Measurements from ENCODE around the gene NR2E1. TPM values are rescaled to one million over a fixed set of nuclear protein-coding genes. Genes with fewer than 3 reads are reported as not detected.

Gene NR2E1
- total and polyA plus RNA-seq, 2 of the 4 experiments (the other 2 are of a cell fraction): not detected

GRCh38 chr6:108164543-108164814 lies 1.3 kb upstream of the NR2E1 start:
- H3K4me1 ChIP-seq (ENCODE audit: control insufficient read depth, insufficient read depth, low read length): no peaks in the 10 kb centered on the region; the same call in 1 of the 2 replicates
- in situ Hi-C loops (cut with MboI; ENCODE audit: low sequenced_read_pairs): no loop called here
- H3K18ac ChIP-seq (ENCODE audit: low read depth, low read length): no peak overlapping the region
- H3K14ac ChIP-seq (replicated peaks; ENCODE audit: low read depth, low read length): no peak overlapping the region
- no peak overlapping the region for H4K8ac ChIP-seq (ENCODE audit: low read depth in 2 of 2, low read length in 2 of 2)
- ChIA-PET CTCF (no interaction called here), POLR2A (ENCODE audit: unreplicated experiment) (interaction anchor here (0.5 kb wide), 1 partner anchor 924 kb away, joined by 3 read pairs; no protein-coding TSS in a partner anchor)
- intact Hi-C loops (cut with micrococcal nuclease): no loop called here
- no peaks in the 10 kb centered on the region for H3K36me3 ChIP-seq (ENCODE audit: control insufficient read depth, insufficient read depth, low read length)
- H4K91ac ChIP-seq (ENCODE audit: insufficient read depth, low read depth, low read length): no peak overlapping the region
- H2BK15ac ChIP-seq (ENCODE audit: low read depth, low read length): no peak overlapping the region
- peaks cover 7% of the 10 kb centered on the region for H3K9me3 ChIP-seq (ENCODE audit: control insufficient read depth, insufficient read depth, low read length)
- no peak overlapping the region for H3K27ac ChIP-seq (ENCODE audit: insufficient read depth, low read length)
- no peak overlapping the region for H2AK5ac ChIP-seq (ENCODE audit: low read depth, low read length)
- H3K4ac ChIP-seq (ENCODE audit: low read depth, low read length): no peak overlapping the region
- H3K9ac ChIP-seq (ENCODE audit: low read depth, low read length): no peak overlapping the region
- no peaks in the 10 kb centered on the region; the same call in 1 of the 2 replicates for H3K9me1 ChIP-seq (ENCODE audit: insufficient read depth, low read length)
- no peak overlapping the region for H3K56ac ChIP-seq (ENCODE audit: extremely low read depth, insufficient read depth, low read length)
- no peak overlapping the region for H4K5ac ChIP-seq (ENCODE audit: low read depth, low read length)
- BruUV-seq (replicated peaks): no TSS peak
- no peak overlapping the region for H3K4me2 ChIP-seq (ENCODE audit: low read depth, low read length)
- WGBS, 2 experiments (ENCODE audit: extremely low coverage in 2 of 2, insufficient read length in 1 of 2): 0% methylated on average over 1 of the region's 17 CpGs; no CpG with 5 or more reads in 1 of the 2 experiments
- no peak overlapping the region for H2BK120ac ChIP-seq (ENCODE audit: low read depth, low read length)
- H2BK20ac ChIP-seq (ENCODE audit: low read depth, low read length): no peak overlapping the region
- no peaks in the 10 kb centered on the region for H3K79me1 ChIP-seq (ENCODE audit: low read depth in 1 of 2, low read length in 2 of 2)
- no peaks in the 10 kb centered on the region; the same call in none of the 2 replicates for H4K20me1 ChIP-seq (ENCODE audit: insufficient read depth, low read length)
- H2AK9ac ChIP-seq (replicated peaks; ENCODE audit: low read depth, low read length, poor library complexity): no peak overlapping the region
- H3K4me3 ChIP-seq (ENCODE audit: insufficient read depth, low read depth, low read length): no peak overlapping the region
- ATAC-seq (ENCODE audit: low read depth) (no peak), DNase-seq (no peak)
- no peak overlapping the region for H3K23ac ChIP-seq (ENCODE audit: low read depth, low read length)
- H3K27me3 ChIP-seq (ENCODE audit: control insufficient read depth, insufficient read depth, low read length): peaks cover 97% of the 10 kb centered on the region
- no peak for TF ChIP-seq POLR2A (IDR thresholded peaks at IDR 0.05; ENCODE audit: low read depth, low read length)
- no peak for TF ChIP-seq USF2 (IDR thresholded peaks at IDR 0.05; ENCODE audit: low read depth, low read length)
- no peak for TF ChIP-seq RCOR1 (IDR thresholded peaks at IDR 0.05; ENCODE audit: insufficient replicate concordance, low read length)
- no peak for TF ChIP-seq NFE2L2 (IDR thresholded peaks at IDR 0.05; ENCODE audit: low read depth, low read length)
- TF ChIP-seq ELK1 (IDR thresholded peaks at IDR 0.05; ENCODE audit: borderline replicate concordance, low read depth, low read length): no peak
- TF ChIP-seq MAFK (IDR thresholded peaks at IDR 0.05; ENCODE audit: low read depth, low read length): no peak
- TF ChIP-seq CTCF (conservative IDR thresholded peaks at IDR 0.05; ENCODE audit: low read depth, low read length): no peak
- no peak for TF ChIP-seq MAZ (IDR thresholded peaks at IDR 0.05; ENCODE audit: borderline replicate concordance, low read depth, low read length)
- no peak for TF ChIP-seq FOS (IDR thresholded peaks at IDR 0.05; ENCODE audit: low read depth, low read length)
- no peak for TF ChIP-seq RAD21 (IDR thresholded peaks at IDR 0.05; ENCODE audit: low read length)
- no peak for TF ChIP-seq CHD1 (IDR thresholded peaks at IDR 0.05; ENCODE audit: low read depth, low read length)
- no peak for TF ChIP-seq BHLHE40 (IDR thresholded peaks at IDR 0.05; ENCODE audit: low read depth, low read length)
- no peak for TF ChIP-seq MXI1 (IDR thresholded peaks at IDR 0.05; ENCODE audit: borderline replicate concordance, low read depth, low read length)
- TF ChIP-seq SMC3 (IDR thresholded peaks at IDR 0.05; ENCODE audit: low read depth, low read length): no peak
- dilution Hi-C loops (cut with HindIII; ENCODE audit: low sequenced_read_pairs, unreplicated experiment): no loop called here
- H2AFZ ChIP-seq (replicated peaks; ENCODE audit: low read length, poor library complexity): peak overlapping the region; percentile 33
- no peak overlapping the region for H2BK5ac ChIP-seq (ENCODE audit: low read depth, low read length, poor library complexity, severe bottlenecking)

All from IMR-90 (cell line).